ENCODE data around the gene PLD6. TPM values are rescaled to one million over a fixed set of nuclear protein-coding genes. Genes with fewer than 3 reads are reported as not detected.
"Not testable (repeated sequence)": the region's sequence is repeated elsewhere in the genome, so short reads cannot be mapped to it uniquely, and the experiment has no call there.

PLD6 gene
- total RNA-seq, 3 donors from 2014 or later (not counting 1 experiment from before 2014, with no cell fraction given): 0.45 to 1.7 (median 0.84) TPM

DNA sequence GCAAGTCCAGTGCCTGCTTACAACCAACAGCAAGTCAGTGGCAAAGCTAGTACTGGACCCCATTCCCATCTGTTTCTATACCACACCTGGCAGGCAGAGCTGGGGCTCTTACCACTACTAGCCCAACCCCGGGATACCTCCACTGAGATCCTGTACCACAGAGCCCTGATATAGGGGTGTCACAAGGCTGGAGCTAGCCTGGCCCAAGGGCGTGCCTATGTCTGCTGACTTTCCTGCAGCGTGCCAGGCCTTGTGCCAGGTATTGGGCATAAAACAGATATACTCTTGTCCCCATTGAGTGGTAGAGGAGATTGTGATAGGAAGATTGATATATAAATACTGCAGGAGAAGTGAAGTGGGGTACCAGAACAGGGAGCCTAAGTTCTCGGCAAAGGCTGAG lies 44.4 kb downstream of the PLD6 start:
- intact Hi-C loops (cut with micrococcal nuclease): no loop called here
- Mint-ChIP-seq H3K4me1 (peaks cover 0 to 4% of the 10 kb centered on the region in 2 donors), H3K4me3 (no peak overlapping the region), H3K27ac (no peak overlapping the region), H3K9me3 (no peaks in the 10 kb centered on the region), H3K27me3 (ENCODE audit: low read depth in 2 of 2) (no peaks in the 10 kb centered on the region), H3K36me3 (peaks cover 8% of the 10 kb centered on the region)
- 99% methylated on average over 4 of the region's 4 CpGs for WGBS (ENCODE audit: insufficient coverage)
- ATAC-seq (no peak), DNase-seq (no peak)
- Histone ChIP-seq H3K9me3 (ENCODE audit: control insufficient read depth, insufficient read depth, low read length) (no peaks in the 10 kb centered on the region), H3K27ac (ENCODE audit: low read length) (no peak overlapping the region), H3K36me3 (ENCODE audit: control insufficient read depth, insufficient read depth, low read length) (peaks cover 84% of the 10 kb centered on the region), H3K27me3 (ENCODE audit: control insufficient read depth, insufficient read depth, low read length) (no peaks in the 10 kb centered on the region), H3K4me3 (ENCODE audit: low read length) (no peak overlapping the region), H3K4me1 (ENCODE audit: control insufficient read depth, insufficient read depth, low read length) (no peaks in the 10 kb centered on the region)
- TF ChIP-seq CTCF (IDR thresholded peaks at IDR 0.05): no peak

- H3K36me3 Mint-ChIP-seq: peaks cover 8% of the 10 kb centered on the region
- 97% methylated on average over 6 of the region's 6 CpGs for WGBS (ENCODE audit: insufficient coverage)
- Histone ChIP-seq H3K27me3 (ENCODE audit: control insufficient read depth, insufficient read depth, low read length) (no peaks in the 10 kb centered on the region), H3K36me3 (ENCODE audit: control insufficient read depth, insufficient read depth, low read length) (peaks cover 81% of the 10 kb centered on the region), H3K4me3 (ENCODE audit: low read length) (no peak overlapping the region), H3K9me3 (ENCODE audit: control insufficient read depth, insufficient read depth, low read length) (no peaks in the 10 kb centered on the region), H3K27ac (ENCODE audit: low read length) (no peak overlapping the region), H3K4me1 (ENCODE audit: control insufficient read depth, insufficient read depth, low read length) (no peaks in the 10 kb centered on the region)
- no peaks in the 10 kb centered on the region for H3K9me3 Mint-ChIP-seq
- intact Hi-C loops (cut with micrococcal nuclease): no loop called here
- DNase-seq: no peak
- H3K4me1 Mint-ChIP-seq: peaks cover 0 to 4% of the 10 kb centered on the region in 2 donors
- no peak overlapping the region for H3K4me3 Mint-ChIP-seq
- peak overlapping the region; percentile 36 to 43 for H3K27ac Mint-ChIP-seq
- ATAC-seq: no peak
- no peak for TF ChIP-seq CTCF (IDR thresholded peaks at IDR 0.05)
- H3K27me3 Mint-ChIP-seq (ENCODE audit: low read depth in 2 of 2): no peaks in the 10 kb centered on the region
These were observed 45.0 kb downstream of the PLD6 start for GRCh38 chr17:17161121-17161520.

DNA sequence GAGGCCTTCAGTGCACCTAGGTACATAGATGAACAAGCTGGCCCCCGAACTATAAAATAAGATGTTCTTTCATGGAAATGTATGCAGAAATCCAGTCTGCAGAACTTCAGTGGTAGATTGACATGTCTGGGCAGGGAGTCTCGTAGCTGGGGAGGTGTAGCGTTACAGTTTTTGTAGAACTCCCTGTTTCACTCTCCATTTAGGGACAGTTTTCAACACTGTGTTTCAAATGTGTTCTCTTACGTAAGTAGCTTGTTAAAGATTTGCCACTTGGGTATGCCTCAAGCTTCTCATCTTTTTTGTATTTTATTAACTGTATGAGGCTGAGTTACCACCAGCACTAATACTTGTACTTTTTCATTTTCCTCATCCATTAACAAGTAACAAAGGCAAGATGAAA lies 46.6 kb downstream of the PLD6 start:
- no peaks in the 10 kb centered on the region for H3K27me3 ChIP-seq (ENCODE audit: control insufficient read depth, insufficient read depth, low read length)
- H3K4me3 Mint-ChIP-seq: no peak overlapping the region
- DNase-seq (no peak), ATAC-seq (no peak)
- no peaks in the 10 kb centered on the region for H3K9me3 ChIP-seq (ENCODE audit: control insufficient read depth, insufficient read depth, low read length)
- 99% methylated on average over 4 of the region's 4 CpGs for WGBS (ENCODE audit: insufficient coverage)
- peaks cover 6% of the 10 kb centered on the region for H3K4me1 ChIP-seq (ENCODE audit: control insufficient read depth, insufficient read depth, low read length)
- no peak overlapping the region for H3K27ac ChIP-seq (ENCODE audit: low read length)
- intact Hi-C loops (cut with micrococcal nuclease): no loop called here
- no peak overlapping the region for H3K27ac Mint-ChIP-seq
- no peaks in the 10 kb centered on the region for H3K27me3 Mint-ChIP-seq (ENCODE audit: low read depth in 2 of 2)
- no peak for TF ChIP-seq CTCF (IDR thresholded peaks at IDR 0.05)
- H3K9me3 Mint-ChIP-seq: no peaks in the 10 kb centered on the region
- no peak overlapping the region for H3K4me3 ChIP-seq (ENCODE audit: low read length)
- peaks cover 7 to 9% of the 10 kb centered on the region in 2 donors for H3K4me1 Mint-ChIP-seq
- peaks cover 82% of the 10 kb centered on the region for H3K36me3 ChIP-seq (ENCODE audit: control insufficient read depth, insufficient read depth, low read length)
- H3K36me3 Mint-ChIP-seq: peaks cover 8% of the 10 kb centered on the region

DNA sequence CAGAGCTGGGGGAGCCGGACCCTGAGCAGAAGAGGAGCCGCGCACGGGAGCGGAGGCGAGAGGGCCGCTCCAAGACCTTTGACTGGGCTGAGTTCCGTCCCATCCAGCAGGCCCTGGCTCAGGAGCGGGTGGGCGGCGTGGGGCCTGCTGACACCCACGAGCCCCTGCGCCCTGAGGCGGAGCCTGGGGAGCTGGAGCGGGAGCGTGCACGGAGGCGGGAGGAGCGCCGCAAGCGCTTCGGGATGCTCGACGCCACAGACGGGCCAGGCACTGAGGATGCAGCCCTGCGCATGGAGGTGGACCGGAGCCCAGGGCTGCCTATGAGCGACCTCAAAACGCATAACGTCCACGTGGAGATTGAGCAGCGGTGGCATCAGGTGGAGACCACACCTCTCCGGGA lies 47.6 kb downstream of the PLD6 start:
- H3K36me3 Mint-ChIP-seq; H3K27me3 ChIP-seq (ENCODE audit: control insufficient read depth, insufficient read depth, low read length); H3K27ac Mint-ChIP-seq; DNase-seq; H3K27me3 Mint-ChIP-seq (ENCODE audit: low read depth in 2 of 2); H3K4me3 Mint-ChIP-seq; H3K4me3 ChIP-seq (ENCODE audit: low read length); H3K27ac ChIP-seq (ENCODE audit: low read length); H3K4me1 ChIP-seq (ENCODE audit: control insufficient read depth, insufficient read depth, low read length); H3K9me3 ChIP-seq (ENCODE audit: control insufficient read depth, insufficient read depth, low read length); intact Hi-C loops (cut with micrococcal nuclease); ATAC-seq; H3K9me3 Mint-ChIP-seq: not testable (repeated sequence)
- peaks cover 15 to 19% of the 10 kb centered on the region in 2 donors for H3K4me1 Mint-ChIP-seq
- WGBS (ENCODE audit: insufficient coverage): 98% methylated on average over 33 of the region's 33 CpGs
- H3K36me3 ChIP-seq (ENCODE audit: control insufficient read depth, insufficient read depth, low read length): peaks cover 83% of the 10 kb centered on the region

All from natural killer cell (primary cell).